GM19099 (cell line): ENCODE measurements around the gene ROBO2.

Experiments used
- POLR2A ChIP-seq: IDR thresholded peaks from 3 replicates; pipeline ENCODE4 v1.6.1; 2011; ENCODE audit warnings: low read depth; ENCODE audit not compliant: insufficient read length; ENCODE audit errors: extremely low read depth

Gene ROBO2

GRCh38 chr3:77240072-77240650 is 200.3 kb downstream of the ROBO2 start:
- no peak for TF ChIP-seq POLR2A

DNA sequence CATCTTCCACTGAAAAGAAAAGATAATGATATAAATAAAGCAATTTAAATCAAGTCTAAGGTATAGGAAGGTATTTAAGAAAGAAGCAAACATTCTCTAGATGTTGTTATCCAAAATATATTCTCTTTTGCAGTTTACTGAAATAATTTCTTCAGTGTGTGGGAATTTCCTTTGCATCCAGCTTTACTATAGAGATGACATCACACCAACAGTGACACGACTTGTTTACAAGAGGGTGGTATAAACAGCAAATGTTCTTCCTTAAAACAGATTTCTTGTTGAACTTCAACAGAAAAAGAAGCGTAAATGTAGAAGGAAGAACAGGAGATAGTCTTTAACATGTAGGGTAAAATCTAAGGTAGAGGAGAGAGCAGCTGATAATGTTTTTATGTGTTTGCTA is 202.5 kb downstream of the ROBO2 start:
- no peak for TF ChIP-seq POLR2A

GRCh38 chr3:77244981-77245380 is 205.1 kb downstream of the ROBO2 start:
- no peak for TF ChIP-seq POLR2A

- no peak for TF ChIP-seq POLR2A
Measured at GRCh38 chr3:77247061-77247460, 207.2 kb downstream of the ROBO2 start.

GRCh38 chr3:77247817-77248216 is 207.9 kb downstream of the ROBO2 start:
- TF ChIP-seq POLR2A = no peak

- no peak for TF ChIP-seq POLR2A
Measured at GRCh38 chr3:77248420-77248819, 208.5 kb downstream of the ROBO2 start.

- TF ChIP-seq POLR2A = no peak
Measured at GRCh38 chr3:77251136-77251535, 211.2 kb downstream of the ROBO2 start.

GRCh38 chr3:77254967-77255831 is 215.3 kb downstream of the ROBO2 start:
- no peak for TF ChIP-seq POLR2A

- TF ChIP-seq POLR2A = no peak
Measured at GRCh38 chr3:77256584-77257503, 216.9 kb downstream of the ROBO2 start.

DNA sequence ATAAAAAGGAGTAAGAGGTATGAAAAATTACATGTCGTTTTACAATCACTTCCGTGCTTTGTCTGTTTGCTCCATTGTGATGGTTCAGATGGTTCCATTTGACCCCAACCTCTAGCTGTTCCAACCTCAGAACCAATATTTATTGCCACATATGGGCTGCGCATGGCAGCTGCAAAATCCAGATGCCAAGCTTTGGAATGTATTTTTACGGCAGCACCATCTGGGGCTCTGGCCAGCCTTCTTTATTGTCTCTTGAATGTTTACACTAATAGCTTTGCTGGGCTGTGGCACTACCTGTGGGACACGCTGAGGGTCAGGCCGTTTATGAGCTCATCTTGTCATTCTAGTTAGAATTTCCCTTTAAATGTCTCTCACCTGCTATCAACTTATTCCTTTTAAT is 219.8 kb downstream of the ROBO2 start:
- no peak for TF ChIP-seq POLR2A

DNA sequence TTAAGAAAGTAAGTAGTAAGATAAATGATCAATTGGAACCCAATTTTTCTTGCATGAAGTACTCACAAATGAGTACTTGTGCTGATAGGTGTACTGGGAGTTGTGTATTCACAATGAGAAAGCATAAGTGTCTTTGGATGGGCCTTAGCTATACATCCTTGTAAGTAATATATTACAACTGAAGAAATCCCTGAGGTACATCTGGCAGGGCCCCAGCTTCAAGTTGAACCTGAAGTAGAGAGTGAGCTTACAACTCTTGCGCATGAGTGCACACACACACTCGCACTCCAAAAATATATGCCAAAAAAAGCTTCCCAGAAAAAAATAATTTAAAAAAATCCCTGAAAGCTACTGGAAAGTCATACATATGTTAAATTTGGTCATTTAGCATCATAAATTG is 222.5 kb downstream of the ROBO2 start:
- no peak for TF ChIP-seq POLR2A

GRCh38 chr3:77267589-77267988 is 227.7 kb downstream of the ROBO2 start:
- no peak for TF ChIP-seq POLR2A

DNA sequence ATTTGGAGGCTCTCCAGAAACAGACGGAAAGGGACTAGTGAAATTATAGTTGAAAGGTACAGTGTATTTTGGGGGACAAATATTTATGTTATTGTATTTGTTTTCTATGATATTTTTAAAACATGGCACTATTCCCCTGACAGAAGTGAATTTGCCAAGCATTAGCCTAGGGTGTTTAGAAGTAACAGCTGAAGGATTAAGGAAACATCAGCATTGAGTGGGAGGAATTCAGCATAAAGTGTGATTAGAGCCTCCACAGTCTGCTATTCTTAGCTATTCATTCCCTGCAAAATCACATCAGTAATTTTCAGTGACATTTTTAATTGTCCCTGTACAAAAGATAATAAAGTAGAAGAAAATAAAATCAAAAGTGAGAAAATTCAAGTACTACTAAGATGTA is 231.4 kb downstream of the ROBO2 start:
- TF ChIP-seq POLR2A = no peak

- TF ChIP-seq POLR2A = no peak
Measured at GRCh38 chr3:77271711-77272110, 231.8 kb downstream of the ROBO2 start.

- no peak for TF ChIP-seq POLR2A
Measured at GRCh38 chr3:77279276-77279675, 239.4 kb downstream of the ROBO2 start.
